DMS79 (cell line): ENCODE results near the gene DMXL2.
"Not testable (repeated sequence)": the region's sequence is repeated elsewhere in the genome, so short reads cannot be mapped to it uniquely, and the experiment has no call there.

Experiments
- DNase-seq: peaks from one replicate; lab custom pipeline; 2025; lab: John Stamatoyannopoulos, UW

Gene DMXL2

DNA sequence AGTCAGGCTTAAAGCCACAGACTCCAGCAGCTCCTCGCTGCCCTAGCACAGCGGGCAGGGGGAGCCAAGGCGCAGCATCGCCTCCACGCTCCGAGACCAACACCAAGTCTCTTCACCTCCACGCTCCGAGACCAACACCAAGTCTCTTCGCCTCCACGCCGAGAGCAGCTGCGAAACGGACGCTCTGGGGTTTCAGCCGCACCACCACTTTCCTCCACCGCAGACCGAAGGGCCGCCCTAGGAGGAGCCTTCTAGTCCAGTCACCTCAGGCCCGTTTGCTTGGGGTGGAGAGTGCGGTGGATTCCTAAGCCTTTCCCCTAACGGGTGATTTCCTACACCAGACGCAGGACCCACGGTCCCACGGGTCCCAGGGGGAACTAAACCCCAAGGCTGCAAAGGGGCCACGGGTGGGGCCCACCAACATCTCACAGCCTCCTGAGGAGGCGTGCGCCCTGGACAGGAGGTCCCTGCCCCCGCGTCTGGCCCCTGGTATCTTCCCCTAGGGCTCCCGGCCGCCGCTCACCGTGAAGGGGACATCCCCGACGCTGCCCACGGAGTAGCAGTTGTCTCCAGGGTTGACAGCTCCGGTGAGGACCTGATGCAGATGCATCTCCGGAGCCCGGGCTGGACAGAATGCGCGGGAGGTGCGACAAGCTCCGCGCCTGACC is 501 bp downstream of the DMXL2 start:
- no peak for DNase-seq

DNA sequence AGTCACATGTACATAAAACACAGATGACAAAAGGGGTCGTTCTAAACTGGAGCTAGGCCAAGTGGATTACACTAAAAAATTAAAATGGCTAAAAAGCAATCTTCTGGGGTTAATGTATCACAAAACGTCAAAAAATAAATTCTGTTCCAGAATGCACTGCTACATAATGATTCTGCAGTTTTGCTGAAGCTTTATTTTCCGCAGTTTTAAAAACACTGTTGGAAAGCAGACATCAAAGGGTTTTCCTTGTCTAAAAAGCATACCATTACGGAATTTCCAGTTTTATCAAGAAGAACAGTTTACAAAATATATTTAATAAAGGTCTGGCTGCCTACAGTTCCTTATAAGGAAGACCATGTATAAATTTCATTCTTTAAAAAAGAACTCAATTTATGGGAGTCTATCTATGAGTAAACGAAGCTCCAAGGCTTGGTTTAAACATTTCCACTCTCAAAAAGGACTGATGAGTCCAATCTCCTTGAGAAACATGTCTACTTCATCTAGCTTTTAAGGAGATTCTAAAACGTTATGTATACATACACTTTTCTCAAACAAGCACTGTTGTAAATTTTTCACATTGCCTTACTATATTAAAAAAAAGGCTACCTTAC is 1.3 kb downstream of the DMXL2 start:
- no peak for DNase-seq

DNA sequence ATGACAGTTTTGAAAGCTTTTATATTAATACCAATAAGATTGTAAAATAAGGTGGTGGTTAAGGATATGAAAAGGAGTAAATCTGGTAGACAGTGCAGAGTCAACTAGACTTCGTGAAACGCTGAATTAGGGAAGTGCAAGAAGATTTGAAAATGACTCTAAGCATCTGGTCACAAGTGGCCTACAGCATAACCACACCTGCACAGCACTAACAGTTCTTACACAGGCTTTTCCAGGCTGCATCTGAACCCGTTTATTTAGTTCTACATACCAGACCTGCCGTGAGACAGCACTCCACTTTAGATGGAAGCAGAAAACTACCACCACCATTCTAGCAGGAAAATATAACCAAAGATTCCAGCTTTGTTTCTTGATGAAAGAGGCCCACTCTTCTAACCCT is 1.9 kb downstream of the DMXL2 start:
- DNase-seq = no peak

GRCh38 chr15:51620122-51620521 is 2.4 kb downstream of the DMXL2 start:
- no peak for DNase-seq

GRCh38 chr15:51619331-51620035 is 3.1 kb downstream of the DMXL2 start:
- DNase-seq = no peak

GRCh38 chr15:51617886-51618285 is 4.7 kb downstream of the DMXL2 start:
- no peak for DNase-seq

- no peak for DNase-seq
Observed at GRCh38 chr15:51613951-51614350, 8.6 kb downstream of the DMXL2 start.

- DNase-seq = not testable (repeated sequence)
Observed at GRCh38 chr15:51612669-51613068, 9.9 kb downstream of the DMXL2 start.

GRCh38 chr15:51603462-51603948 is 19.1 kb downstream of the DMXL2 start:
- DNase-seq = not testable (repeated sequence)

DNA sequence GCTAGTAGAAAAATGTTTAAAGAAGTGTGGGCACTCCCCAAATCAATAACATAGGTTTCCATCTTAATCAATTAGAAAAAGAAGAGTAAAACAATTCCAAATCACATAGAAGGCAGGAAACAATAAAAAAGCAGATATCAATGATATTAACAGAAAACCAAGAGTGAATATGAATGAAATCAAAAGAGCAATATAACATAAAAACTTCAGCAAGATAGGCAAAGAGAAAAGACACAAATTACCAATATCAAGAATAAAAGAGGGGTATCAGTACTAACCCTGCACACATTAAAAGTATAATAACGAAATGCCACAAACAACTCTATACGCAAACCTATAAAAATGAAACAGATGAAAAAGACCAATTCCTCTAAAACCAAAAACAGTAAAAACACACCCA is 19.6 kb downstream of the DMXL2 start:
- no peak for DNase-seq

- no peak for DNase-seq
Observed at GRCh38 chr15:51602484-51602883, 20.1 kb downstream of the DMXL2 start.

GRCh38 chr15:51601801-51602200 is 20.8 kb downstream of the DMXL2 start:
- no peak for DNase-seq

GRCh38 chr15:51600114-51600513 is 22.5 kb downstream of the DMXL2 start:
- no peak for DNase-seq

DNA sequence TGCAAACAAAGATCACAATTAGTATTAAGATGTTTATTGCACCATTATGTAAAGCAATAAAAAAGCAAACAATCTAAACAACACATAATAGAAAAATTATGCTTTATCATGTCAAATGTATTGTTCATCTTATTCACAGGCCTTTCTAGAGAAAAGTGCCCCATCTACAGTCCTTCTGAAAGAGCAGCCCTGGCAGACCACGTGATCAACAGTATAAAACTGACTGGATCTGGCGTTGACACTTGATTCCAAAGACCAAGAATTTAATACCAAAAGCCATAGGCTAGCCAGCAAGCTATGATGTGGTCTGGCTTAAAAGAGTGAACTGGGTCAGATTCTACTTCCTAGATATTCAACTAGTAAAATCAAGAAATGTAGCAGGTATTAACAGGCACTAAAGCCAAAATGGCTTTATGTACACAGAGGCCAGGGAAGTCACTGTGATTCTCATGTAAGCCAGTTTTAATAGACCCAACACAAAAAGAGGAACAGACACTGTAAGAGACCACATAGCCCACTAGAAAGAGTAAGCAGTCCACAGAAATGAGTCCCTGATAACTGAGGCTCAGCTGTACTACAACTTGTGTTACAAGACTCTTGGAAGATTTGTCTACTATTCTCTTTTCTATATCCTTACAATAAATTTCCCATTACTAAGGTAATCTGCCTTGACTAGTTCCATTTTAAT is 32.5 kb downstream of the DMXL2 start:
- no peak for DNase-seq

GRCh38 chr15:51588966-51589365 is 33.6 kb downstream of the DMXL2 start:
- DNase-seq = no peak

DNA sequence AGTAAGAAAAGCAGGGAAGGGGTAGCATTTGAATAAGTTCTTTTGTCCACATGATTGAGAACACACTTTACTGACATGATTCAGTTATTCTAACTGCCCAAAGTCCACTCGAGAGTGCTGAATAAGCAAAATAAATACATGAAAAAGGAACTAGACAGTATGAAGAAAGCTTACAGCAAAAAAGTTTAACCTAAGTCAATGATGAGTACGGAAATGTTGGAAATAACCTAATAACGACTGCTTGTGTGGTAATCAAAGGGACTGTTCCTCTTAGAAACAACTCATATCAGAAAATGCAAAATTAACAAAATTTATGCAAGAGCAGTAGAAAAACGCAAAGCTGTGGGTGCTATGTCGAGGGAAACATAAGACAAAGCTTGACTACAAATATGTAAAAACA is 36.6 kb downstream of the DMXL2 start:
- no peak for DNase-seq

- no peak for DNase-seq
Observed at GRCh38 chr15:51580982-51581381, 41.6 kb downstream of the DMXL2 start.

DNA sequence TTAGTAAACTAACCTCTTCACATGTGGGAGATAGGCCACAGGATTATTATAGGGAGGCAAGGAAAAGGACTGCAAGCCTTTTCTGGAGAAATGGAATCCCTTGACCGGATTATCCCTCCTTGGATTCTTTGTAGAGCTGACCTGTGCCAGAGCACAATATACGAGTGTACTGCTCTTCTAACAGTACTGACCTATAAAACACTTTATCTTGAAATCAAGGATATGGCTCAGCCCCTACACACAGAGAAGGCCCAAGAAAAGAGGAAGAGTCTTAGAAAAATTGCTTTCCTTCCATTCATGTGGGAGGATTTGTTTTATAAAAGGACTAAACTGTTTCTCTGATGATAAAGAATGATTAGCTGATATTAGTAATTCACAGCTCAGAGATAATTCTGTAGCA is 42.2 kb downstream of the DMXL2 start:
- DNase-seq = no peak

DNA sequence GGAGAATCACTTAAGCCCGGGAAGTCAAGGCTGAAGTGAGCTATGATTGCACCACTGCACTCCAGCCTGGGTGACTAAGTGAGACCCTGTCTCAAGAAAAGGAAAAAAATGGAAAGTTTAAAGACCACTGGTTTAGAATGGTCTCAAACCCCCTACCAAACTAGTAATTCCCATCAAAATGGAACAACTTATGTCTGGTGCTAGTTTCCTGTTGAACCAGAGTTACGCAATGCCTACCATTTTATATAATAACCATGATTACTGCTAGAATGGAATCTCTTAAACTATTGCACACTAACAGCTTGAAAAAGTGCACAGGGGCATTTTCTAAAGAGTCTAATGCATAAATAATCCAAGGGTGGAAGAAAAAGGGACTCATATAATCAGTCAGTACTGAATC is 43.6 kb downstream of the DMXL2 start:
- DNase-seq = no peak

DNA sequence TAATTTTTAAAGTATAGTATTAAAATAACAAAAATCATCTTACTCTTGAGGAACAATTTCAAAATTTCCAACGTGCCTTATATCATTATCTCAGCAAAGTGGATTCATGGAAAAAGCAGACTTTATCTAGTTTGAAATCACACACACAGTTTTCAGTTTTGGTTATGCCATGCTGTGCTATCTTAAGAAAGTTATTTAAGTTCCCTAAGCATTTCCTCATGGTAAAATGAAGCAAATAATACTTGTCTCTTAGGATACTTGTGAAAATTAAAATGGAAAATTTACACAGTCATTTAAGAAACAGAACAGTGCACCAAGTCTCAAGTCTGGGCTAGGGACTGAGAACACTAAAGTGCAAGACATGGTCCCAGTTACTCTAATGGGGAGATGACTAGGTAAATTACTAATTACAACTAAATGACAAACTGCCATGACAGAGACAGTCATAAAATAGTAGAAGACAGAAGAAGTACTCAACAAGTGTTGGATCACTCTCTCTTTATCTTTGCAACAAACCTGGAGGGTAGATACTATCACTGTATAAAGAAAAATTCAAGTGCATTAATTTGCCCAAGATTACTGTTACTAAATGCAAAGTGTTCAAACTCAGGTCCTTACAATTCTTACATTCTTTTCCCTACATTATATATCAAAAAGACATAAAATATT is 44.8 kb downstream of the DMXL2 start:
- DNase-seq = no peak

GRCh38 chr15:51576911-51577500 is 45.6 kb downstream of the DMXL2 start:
- no peak for DNase-seq
